ENCODE results near the gene RALGPS1.

RALGPS1 gene

GRCh38 chr9:127021664-127022363 lies 107.2 kb downstream of the RALGPS1 start:
- DNase-seq (ENCODE audit: low read depth in 2 of 2): no peak

GRCh38 chr9:127022913-127023660 lies 108.5 kb downstream of the RALGPS1 start:
- DNase-seq (ENCODE audit: low read depth in 2 of 2): no peak

GRCh38 chr9:127025042-127025441 lies 110.5 kb downstream of the RALGPS1 start:
- no peak for DNase-seq (ENCODE audit: low read depth in 2 of 2)

DNA sequence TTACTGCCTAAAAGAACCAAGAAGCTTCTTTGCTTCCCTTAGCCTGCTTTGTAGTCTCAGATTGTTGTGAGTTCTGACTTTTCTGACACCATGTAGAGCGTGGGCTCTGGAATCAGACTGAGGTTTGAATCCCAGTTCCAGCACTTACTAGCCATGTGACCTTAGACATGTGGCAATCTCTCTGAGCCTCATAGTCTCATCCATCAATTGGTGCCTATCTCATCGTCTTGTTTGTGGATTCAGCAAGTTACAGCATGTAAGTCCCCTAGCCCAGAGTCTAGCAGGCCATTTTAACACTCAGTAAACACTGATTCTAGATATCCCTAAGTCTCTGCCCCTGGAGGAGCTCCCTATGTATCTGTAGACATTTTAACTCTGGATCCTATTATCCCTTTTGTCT lies 113.1 kb downstream of the RALGPS1 start:
- no peak for DNase-seq (ENCODE audit: low read depth in 2 of 2)

- DNase-seq (ENCODE audit: low read depth in 2 of 2): no peak
These were observed 115.0 kb downstream of the RALGPS1 start for GRCh38 chr9:127029548-127029947.

- no peak for DNase-seq (ENCODE audit: low read depth in 2 of 2)
These were observed 116.5 kb downstream of the RALGPS1 start for GRCh38 chr9:127030814-127031740.

DNA sequence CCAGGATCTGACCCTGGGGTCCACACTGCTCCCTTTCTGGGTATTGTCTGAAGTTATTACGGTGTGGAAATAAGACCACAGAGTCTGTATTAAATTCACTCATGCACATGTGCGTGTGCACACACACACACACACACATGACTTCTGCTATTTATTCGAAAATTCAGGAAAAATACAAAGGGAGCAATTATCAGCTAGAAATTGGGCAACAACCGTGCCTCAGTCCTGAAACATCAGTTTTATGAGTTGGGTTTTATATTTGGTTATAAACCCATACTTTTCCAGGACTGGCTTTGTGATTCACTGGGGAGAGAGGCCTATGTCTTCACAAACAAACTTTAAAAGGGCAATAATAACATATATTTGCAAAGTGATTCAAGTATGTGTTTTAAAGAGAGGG lies 117.7 kb downstream of the RALGPS1 start:
- no peak for DNase-seq (ENCODE audit: low read depth in 2 of 2)

DNA sequence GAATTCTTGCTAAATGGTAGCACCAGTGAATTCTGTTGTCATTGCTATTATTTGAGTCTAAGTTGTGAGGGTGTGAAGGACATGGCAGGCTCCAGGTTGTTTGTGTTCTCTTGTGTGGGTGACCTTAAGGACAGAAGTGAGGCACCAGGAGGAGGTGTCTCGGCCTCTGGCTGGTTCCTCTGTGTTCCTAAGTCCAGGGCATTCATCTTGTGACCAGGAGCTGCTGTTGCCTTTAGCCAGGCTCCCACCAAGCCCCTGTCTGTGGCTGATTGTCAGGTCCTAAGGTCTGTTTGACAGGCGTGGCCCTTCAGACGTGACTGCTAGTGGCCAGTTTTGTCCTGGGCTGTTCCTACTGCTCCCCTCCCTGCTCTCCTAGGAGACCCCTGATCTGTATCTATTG lies 118.5 kb downstream of the RALGPS1 start:
- DNase-seq (ENCODE audit: low read depth in 2 of 2): no peak

- no peak for DNase-seq (ENCODE audit: low read depth in 2 of 2)
These were observed 119.2 kb downstream of the RALGPS1 start for GRCh38 chr9:127033789-127034188.

GRCh38 chr9:127034691-127035090 lies 120.1 kb downstream of the RALGPS1 start:
- DNase-seq (ENCODE audit: low read depth in 2 of 2): no peak

DNA sequence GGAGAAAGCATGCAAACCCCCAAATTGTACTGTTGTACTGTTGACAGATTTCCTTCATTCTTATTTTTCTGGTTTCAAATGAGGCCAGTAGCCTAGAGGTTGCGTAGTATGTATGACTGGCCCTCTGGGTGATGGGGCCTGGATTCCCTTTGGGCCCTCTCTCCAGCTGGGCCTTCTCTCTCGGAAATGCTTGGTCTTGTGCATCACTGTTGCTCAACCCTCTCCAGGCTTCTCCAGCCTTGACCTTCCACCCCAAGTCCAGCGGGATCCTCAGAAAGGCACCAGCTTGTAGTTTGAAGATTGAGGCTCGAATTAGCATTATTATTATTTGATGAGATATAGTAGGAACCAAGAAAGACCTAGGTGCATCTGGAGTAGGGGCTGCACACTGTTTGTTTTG lies 120.8 kb downstream of the RALGPS1 start:
- no peak for DNase-seq (ENCODE audit: low read depth in 2 of 2)

GRCh38 chr9:127035948-127036347 lies 121.4 kb downstream of the RALGPS1 start:
- no peak for DNase-seq (ENCODE audit: low read depth in 2 of 2)

- no peak for DNase-seq (ENCODE audit: low read depth in 2 of 2)
These were observed 121.9 kb downstream of the RALGPS1 start for GRCh38 chr9:127036437-127036836.

DNA sequence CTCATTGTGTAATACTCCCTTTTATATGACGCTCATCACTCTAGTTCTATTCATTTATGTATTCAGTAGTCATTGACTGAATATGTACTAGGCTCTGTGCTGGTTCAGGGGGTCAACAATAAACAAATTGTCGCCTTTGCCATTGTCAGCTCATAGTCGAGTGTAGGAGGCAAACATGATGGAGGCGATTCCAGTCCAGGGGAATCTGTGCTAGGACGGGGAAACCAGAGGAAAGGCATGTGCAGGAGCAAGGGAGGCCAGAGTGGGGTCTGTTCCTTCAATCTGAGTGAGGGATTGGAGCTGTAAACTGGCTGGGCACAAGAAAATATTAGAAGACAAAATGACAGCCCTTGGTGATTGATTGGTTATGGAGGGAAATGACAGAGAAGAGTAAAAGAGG lies 123.9 kb downstream of the RALGPS1 start:
- no peak for DNase-seq (ENCODE audit: low read depth in 2 of 2)

DNA sequence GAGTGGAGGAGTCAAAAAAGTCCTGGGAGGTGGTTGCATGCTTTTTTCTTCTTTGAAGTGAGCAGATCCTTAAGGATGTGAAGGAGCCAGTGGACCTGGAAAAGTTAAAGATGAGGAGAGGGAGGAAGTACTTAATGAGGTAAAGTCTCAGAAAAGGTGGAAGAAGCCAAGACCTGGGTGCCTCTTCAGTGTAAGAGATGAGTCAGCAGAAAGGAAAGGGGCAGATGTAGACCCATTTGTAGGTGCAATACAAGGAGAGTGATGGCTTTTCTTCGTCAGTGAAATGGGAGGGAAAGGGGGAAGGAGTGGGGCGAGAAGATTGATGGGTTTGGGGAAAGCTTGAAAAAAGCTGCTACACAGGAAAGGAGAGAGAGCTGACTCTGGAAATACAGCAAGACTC lies 124.9 kb downstream of the RALGPS1 start:
- no peak for DNase-seq (ENCODE audit: low read depth in 2 of 2)

- DNase-seq (ENCODE audit: low read depth in 2 of 2): no peak
These were observed 130.6 kb downstream of the RALGPS1 start for GRCh38 chr9:127045148-127045547.

DNA sequence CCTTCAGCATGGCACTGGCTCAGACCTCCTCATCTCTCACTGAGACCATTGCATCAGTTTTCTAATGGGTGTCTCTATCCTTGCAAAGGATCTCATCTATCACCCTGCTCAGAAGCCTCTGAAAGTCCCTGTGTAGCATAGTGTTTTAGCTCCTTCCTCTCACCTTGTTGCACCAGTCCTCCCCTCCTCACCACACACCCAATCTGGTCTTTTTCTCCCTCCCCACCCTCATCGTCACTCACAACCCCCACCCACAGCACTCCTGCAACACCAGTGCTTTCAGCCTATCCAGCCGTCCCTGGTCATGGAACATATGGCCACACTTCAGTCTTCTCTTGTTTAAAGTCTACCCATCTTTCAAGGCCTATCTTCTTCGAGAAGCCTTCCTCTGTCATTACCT lies 133.4 kb downstream of the RALGPS1 start:
- no peak for DNase-seq (ENCODE audit: low read depth in 2 of 2)

DNA sequence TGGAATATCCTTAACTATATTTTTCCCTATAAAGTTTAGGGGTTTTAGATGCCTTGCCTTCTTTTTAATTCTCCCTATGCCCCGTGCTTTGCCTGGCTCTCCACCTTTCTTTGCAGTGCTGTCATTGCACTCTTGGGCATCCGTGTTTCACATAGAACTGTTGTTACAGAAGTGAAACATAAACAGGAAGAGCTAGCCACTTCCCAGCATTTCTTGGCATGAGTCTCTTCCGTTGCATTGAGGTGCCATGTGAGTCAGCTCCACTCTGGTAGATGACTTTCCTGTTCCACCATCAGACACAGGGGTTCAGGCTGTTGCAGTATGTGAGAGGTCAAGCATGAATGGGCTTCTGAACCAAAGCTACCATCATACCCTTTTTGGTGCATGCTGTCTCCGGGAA lies 134.5 kb downstream of the RALGPS1 start:
- DNase-seq (ENCODE audit: low read depth in 2 of 2): no peak

- no peak for DNase-seq (ENCODE audit: low read depth in 2 of 2)
These were observed 135.0 kb downstream of the RALGPS1 start for GRCh38 chr9:127049581-127049980.

DNA sequence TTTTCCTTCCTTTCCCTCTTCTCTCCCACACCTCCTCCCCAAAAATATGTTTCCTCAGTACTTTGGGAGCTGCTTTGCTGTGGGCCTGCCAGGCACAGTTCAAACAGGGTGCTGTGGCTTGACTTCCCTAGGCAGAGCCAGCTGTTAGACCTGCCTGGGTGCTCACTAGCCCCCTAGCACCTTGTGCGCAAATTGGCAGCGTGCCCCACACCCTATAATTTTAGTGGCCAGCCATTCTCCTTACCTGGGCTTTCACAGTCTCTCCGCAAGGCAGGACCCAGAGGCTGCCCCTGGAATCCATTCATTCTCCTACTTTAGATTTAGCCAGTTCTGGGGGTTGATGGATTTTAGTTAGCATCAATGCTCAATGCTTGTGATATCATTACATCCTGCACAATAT lies 135.6 kb downstream of the RALGPS1 start:
- DNase-seq (ENCODE audit: low read depth in 2 of 2): no peak

DNA sequence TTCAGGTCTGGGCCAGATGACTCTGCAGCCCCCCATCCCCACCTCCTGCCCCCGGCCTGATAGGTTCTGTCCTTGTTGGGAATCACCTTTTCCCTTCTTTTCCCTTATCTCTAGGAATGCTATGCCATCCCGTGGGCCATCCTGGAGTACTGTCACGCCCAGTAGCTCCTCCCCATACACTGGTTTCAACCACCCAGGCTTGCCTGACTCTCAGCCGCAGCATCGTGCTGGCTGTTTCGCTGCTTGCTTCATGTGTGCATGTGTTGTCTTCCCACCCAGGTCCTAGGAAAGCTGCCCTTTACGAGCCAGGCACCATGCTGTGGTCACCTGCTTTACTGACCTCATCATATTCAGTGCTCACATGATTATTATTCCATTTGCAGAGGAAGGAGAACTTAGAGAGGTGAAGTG lies 136.0 kb downstream of the RALGPS1 start:
- DNase-seq (ENCODE audit: low read depth in 2 of 2): no peak

- no peak for DNase-seq (ENCODE audit: low read depth in 2 of 2)
These were observed 137.5 kb downstream of the RALGPS1 start for GRCh38 chr9:127051881-127052595.

Data from stimulated activated CD8-positive, alpha-beta memory T cell treated with anti-CD3 and anti-CD28 coated beads, Interleukin-7, amount 100 ng/mL, for 1 hour (primary cell).